OCI-LY3 (cell line): Measurements from ENCODE around the gene C11orf71.

Source experiments
- EZH2phosphoT487 ChIP-seq: fragments of 200-600 bp; shearing (Covaris generic); IDR thresholded peaks from 2 replicates; pipeline ENCODE4 v1.6.1; 2018; ENCODE audit warnings: antibody characterized with exemption, mixed run types, low read depth
- TF ChIP-seq, protein P1 (sequence below): fragments of 200-600, 300-600 bp; sonication (generic); IDR thresholded peaks from 2 replicates; pipeline ENCODE4 v1.5.1; 2014; ENCODE audit warnings: antibody characterized with exemption, low read length, low read depth

DNA sequence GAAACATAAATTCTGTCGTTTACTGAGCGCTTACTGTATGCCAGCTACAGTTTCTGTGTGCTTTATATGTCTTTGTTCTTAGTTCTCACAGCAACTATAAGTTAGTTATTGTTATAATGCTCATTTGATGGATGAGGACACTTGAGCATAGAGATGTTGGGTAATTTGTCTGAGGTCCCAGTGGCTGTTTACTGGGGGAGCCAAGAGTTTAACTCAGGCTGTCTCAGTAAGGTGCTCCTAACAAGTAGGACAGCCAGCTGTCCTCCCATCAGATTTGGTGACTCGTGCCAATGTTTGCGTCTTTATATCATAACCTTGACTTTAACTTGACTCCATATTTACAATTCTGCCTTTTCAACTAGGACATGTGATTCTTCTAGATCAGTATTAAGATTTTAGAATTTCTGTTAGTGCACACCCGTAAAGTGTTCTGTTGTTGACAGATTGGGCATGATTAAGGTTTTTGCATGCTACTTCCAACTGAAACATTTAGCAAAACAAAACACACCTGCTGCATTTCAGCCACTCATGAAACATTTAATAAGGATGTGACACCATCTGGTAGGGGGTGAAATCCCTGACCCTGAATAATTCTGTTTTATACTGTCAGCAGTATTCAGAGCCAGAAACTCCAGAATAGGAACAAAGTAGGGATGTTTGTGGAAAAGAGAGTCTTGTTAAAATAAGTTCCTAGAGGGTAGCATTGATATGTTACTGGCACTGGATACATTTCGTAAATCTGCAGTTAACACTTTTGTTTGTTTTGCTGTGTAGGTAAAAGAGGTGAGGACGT is 40.9 kb upstream of the C11orf71 start:
- TF ChIP-seq, protein P1, sequence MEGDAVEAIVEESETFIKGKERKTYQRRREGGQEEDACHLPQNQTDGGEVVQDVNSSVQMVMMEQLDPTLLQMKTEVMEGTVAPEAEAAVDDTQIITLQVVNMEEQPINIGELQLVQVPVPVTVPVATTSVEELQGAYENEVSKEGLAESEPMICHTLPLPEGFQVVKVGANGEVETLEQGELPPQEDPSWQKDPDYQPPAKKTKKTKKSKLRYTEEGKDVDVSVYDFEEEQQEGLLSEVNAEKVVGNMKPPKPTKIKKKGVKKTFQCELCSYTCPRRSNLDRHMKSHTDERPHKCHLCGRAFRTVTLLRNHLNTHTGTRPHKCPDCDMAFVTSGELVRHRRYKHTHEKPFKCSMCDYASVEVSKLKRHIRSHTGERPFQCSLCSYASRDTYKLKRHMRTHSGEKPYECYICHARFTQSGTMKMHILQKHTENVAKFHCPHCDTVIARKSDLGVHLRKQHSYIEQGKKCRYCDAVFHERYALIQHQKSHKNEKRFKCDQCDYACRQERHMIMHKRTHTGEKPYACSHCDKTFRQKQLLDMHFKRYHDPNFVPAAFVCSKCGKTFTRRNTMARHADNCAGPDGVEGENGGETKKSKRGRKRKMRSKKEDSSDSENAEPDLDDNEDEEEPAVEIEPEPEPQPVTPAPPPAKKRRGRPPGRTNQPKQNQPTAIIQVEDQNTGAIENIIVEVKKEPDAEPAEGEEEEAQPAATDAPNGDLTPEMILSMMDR: no peak
- no peak for TF ChIP-seq EZH2phosphoT487
